Prostate gland (tissue), 2 donors: Measurements from ENCODE around the gene TXNRD2.

Source experiments
- POLR2A ChIP-seq: fragments of 450-650 bp; IDR thresholded peaks from one replicate; pipeline ENCODE4 v1.6.1; 2016; ENCODE audit warnings: antibody characterized with exemption, mild to moderate bottlenecking
- TF ChIP-seq, protein P1 (sequence below), 4 experiments: fragments of 200-600 bp in 2 of 4; fragments of 450-650 bp in 2 of 4; sonication (generic) in 2 of 4; IDR thresholded peaks; 1 replicate in 3 of 4; 2 replicates in 1 of 4; pipeline ENCODE4 v1.5.1; 2016 to 2019; ENCODE audit warnings: antibody characterized with exemption in 4 of 4, mild to moderate bottlenecking in 2 of 4, moderate library complexity in 2 of 4

DNA sequence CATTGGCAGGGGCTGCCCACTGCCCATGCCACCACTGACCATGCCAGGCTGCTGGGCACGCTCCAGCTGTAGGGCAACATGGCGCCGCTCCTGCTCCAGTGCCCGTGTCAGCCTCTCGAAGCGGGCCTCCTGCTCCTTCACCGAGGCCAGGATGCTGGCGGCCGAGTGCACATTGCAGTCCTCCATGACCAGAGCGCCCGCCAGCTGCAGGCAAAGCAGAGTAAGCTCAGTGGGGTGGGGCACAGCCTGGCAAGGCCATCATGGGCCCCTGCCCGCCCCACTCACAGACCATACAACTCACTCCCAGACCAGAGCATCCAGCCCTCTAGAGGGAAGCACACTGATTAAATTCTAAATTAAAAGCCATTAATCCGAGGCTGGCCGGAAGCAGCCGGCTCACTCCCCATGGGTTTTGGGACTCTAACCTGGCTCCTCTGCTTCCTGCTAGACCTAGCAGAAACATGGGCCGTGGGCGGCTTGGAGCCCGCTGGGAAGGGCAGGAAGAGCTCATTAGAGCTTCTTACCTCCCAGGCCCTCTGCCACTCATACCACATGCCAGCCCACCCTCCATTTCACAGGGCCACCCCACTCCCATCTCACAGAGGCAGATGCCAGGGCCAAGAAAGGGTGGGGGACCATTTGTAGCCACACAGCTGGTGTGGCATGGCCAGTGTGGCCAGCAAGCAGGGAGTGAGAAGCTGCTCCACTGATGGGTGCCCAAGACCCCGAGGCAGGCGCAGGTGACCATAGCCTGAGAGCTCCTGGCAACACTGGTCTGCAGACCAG, 49.2 kb upstream of the TXNRD2 start:
- no peak for TF ChIP-seq POLR2A
- TF ChIP-seq, protein P1, sequence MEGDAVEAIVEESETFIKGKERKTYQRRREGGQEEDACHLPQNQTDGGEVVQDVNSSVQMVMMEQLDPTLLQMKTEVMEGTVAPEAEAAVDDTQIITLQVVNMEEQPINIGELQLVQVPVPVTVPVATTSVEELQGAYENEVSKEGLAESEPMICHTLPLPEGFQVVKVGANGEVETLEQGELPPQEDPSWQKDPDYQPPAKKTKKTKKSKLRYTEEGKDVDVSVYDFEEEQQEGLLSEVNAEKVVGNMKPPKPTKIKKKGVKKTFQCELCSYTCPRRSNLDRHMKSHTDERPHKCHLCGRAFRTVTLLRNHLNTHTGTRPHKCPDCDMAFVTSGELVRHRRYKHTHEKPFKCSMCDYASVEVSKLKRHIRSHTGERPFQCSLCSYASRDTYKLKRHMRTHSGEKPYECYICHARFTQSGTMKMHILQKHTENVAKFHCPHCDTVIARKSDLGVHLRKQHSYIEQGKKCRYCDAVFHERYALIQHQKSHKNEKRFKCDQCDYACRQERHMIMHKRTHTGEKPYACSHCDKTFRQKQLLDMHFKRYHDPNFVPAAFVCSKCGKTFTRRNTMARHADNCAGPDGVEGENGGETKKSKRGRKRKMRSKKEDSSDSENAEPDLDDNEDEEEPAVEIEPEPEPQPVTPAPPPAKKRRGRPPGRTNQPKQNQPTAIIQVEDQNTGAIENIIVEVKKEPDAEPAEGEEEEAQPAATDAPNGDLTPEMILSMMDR (IDR thresholded peaks at IDR 0.05) = no peak
